MM.1S (cell line): Measurements from ENCODE around the gene MS4A14.

Source experiments
- CTCF ChIP-seq: fragments of 300-600 bp; sonication (generic); IDR thresholded peaks from 2 replicates; pipeline ENCODE4 v1.5.1; 2016; ENCODE audit warnings: antibody characterized with exemption, low read length, mixed read lengths
- EZH2 ChIP-seq: fragments of 300-600 bp; sonication (generic); optimal IDR thresholded peaks from 2 replicates; pipeline ENCODE3; 2017; ENCODE audit warnings: low read depth, mild to moderate bottlenecking, antibody characterized with exemption, low read length, mixed read lengths

- TF ChIP-seq CTCF (no peak), EZH2 (no peak)
These were observed 37.1 kb downstream of the MS4A14 start for GRCh38 chr11:60433401-60433800.
